NCI-H2196 treated with DMSO at 0.1 percent for 48 hours (cell line): ENCODE data around the gene ZNF638.

Experiments
- DNase-seq: peaks from one replicate; lab custom pipeline; 2025; ENCODE audit not compliant: unreplicated experiment; lab: John Stamatoyannopoulos, UW

The ZNF638 gene

DNA sequence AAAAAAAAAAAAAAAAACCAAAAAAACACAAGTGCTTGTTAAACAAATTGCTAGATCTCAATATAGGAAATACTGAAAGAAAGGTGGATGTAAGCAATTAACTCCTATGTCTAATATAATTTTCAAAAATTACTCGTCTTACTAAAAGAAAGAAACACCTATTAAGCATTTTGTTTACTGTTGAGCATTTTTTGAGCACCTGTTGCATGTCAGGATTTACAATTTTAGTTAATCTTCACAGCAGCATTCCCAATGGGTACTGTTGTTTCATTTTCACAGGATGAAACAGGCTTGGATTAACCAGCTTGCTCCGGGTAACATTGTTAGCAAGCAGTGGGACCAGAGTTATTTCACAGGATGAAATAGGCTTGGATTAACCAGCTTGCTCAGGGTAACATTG lies 4.8 kb downstream of the ZNF638 start:
- no peak for DNase-seq

DNA sequence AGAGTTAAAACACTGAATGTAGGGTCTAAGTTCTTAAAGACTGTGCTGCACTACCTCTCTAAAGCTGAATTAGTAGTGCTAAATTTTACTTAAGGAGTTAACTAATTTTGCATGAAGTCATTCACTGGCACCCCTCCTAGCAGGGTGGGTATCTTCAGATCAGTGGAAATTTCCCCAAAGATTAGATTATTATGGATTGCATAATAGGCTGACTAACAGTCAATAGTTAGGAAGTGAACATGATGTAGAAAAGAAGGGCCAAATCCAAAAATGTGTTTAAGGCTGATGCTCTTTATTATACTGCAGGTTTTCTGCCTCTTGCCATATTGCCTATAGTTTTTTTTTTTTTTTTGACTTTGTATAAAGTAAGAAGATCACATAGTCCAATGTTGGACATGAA lies 5.2 kb downstream of the ZNF638 start:
- DNase-seq, result no peak

DNA sequence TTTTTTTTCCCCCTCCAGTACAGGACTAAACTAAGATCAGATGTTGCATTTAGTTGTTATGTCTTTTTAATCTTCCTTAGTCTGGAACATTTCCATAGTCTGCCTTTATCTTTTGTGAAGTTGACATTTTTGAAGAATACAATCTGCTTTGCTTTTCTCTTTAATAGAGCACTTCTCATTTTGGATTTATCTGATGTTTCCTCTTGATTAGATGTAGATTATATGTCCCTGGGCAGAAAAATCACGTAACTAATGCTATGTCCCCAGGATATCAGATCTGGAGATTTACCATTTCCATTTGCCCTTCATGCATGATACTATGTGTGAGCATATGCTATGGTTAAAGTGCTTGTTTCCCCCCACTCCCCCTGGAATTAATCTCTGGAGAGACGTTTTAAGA lies 6.2 kb downstream of the ZNF638 start:
- no peak for DNase-seq

DNA sequence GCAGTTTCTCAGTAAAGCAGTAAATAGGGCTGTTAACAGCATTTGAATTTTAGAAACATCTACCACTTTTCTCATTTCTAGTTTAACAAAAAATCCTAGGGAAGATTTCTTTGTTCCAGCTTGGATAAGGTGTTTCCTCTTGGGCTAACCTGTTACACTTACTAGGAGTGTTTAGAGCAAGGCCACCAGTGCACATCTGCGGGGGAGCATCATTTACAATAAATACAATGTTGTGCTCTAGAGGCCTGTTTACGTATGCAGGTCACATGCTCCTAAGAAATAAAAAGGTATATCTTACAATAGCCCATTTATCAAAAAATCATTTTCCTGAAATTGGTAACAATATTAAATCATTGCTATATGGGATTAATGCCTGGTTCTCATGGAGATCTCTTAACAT lies 8.1 kb downstream of the ZNF638 start:
- no peak for DNase-seq

DNA sequence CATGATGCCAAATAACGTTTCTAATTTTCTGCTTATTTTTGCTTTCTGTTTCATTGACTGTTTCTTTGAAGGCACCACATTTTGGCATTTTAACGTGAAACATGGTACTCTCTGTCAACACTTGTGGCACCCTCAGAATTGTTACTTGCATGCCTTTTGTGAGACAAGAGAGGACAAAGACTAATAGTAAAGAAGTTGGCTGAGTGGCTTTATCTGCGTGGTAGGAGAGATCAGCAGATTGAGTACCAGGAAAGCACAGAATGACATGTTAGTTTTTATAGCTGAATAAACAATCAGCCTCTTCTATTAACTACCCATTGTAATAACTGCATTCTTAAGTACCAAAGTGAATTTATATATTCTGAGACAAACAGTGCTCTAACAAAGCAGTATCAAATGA lies 8.6 kb downstream of the ZNF638 start:
- no peak for DNase-seq

DNA sequence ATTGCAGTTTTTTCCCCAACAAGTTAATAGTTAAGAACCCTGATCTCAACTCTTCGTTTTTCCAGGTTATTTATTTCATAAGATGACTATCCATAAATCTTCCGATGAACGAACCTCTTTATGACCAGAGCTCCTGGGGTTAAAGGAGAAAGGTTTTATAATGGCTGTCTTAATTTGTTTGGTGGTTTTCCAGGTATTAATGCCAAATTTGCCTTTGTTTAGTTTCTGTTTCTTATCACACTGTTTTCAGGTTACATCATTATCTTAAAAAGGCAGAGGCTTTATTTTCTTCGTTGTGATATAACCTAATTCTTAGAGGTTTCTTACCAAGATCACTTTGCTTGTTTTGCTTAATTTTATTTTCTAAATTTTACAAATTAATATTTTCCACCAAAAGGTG lies 10.1 kb downstream of the ZNF638 start:
- DNase-seq, result no peak

DNA sequence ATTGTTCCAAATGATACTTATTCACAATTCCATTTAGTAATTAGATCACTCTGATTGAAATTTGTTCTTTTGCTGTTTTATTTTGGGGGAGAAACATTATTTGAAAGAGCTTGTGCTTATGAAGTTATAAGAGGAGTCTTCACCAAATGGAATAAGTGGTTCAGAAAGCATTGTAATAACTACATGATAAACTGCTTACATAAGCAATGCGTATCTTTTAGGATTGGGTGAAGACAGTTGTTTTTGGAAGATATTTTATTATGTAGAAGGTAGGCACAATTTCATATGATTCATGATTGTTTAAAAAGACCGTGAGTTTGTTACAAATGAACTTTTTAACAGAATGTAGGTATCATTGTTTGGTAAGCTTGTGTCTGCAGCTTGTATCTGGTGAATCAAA lies 14.5 kb downstream of the ZNF638 start:
- DNase-seq, result no peak

DNA sequence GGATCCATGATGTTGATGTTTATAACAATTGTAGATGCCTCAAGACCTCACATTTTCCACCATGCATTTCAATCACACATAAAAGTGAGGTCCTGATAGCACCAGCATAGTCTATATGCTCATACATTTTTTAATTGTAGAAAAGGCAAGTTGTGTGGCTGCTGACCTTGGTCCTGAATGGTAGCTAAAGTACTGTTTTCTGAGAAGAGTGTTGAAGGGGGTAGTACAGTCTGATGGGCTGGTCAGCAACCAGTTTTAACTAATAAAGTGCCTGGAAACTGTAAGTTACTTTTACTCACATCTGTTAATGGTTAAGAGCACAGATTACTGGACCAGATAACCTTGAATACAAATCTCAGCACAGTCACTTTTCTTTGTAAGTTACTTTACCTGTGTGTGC lies 15.9 kb downstream of the ZNF638 start:
- no peak for DNase-seq

DNA sequence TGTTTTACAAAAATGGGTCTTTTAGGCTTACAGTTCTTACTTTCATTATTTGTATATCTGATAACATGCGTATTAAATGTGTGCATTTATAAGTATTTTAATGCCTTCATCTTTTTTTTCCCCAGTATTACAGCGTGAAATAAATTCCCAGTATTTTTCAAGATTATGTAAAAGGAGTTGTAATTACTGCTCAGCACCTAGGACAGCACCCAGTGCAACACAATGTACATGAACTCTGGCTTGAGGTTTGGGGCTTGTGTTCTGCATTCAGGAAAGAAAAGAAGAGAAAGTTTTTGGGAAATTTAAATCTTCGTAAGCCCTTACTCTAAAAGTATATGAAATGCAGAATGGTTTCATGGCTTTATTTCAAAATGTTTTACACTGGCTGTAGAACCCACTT lies 16.7 kb downstream of the ZNF638 start:
- DNase-seq, result no peak

DNA sequence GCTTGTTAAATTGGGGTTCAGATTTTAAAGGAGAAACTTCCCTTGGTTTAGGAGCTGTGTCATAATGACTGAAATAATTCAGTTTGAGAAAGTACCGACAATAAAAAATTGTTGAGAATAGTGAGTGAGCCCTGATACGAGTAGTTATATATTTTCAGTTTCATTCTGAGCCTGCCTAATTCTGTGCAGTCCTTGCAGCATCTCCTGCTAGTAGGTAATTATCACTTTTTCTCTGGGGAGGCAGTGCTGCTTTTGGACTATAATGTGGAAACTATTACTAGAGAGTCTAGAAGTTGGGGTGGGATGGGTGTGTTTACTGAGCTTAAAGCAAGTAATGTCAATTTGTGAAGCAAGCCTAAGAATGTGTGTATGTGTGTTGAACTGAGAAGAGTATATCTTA lies 21.7 kb downstream of the ZNF638 start:
- no peak for DNase-seq

DNA sequence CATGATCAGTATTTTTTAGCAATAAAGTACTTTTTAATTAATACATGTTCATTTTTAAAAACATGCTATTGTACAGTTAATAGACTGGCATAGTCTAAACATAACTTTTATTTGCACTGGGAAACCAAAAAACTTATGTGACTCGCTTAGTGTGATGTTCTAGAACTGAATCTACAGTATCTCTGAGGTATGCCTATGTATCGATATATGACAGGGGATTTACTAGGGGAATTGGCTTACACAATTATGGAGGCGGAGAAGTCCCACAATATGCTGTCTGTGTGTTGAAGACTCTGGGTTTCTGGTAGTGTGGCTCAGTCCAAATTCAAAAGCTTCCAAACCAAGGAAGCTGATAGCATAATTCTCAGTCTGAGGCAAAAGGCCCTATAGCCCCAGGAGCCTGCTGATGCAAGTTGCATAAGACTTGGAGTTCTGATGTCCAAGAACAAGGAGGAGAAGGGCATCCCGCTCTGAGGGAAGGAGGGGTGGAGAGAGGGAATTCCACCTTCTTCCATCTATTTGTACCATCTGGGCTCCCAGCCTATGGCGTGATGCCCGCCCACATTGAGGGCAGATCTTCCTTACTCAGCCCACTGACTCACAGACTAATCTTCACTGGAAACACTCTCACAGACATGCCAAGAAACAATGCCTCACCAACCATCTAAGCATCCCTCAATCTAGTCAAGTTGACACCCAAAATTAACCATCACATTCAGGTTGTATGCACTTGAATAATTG lies 27.5 kb downstream of the ZNF638 start:
- DNase-seq, result no peak

DNA sequence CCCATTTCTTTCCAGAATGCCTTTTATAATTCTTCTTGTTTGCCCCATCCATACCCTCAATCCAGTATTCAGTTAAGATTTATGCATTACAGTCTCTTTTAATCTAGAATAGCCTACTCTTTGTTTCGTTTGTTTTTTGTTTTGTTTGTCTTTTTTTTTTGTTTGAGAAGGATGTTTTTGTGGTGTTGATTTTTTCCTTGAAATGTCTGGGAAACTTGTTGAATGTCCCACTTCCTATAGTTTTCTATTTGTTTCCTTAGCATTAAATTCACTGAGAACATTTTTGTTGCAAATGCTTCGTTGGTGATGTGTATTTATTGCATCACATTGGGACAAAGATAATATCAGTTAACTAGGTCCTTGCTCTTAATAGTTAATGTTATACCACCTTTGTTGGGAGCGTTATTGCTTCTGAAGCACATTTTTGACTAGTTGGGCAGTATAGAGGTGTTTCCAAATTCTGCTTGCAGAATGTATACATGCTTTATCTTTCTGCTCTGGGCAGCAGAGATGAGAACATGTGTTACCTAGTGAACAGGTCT lies 28.9 kb downstream of the ZNF638 start:
- DNase-seq, result no peak

DNA sequence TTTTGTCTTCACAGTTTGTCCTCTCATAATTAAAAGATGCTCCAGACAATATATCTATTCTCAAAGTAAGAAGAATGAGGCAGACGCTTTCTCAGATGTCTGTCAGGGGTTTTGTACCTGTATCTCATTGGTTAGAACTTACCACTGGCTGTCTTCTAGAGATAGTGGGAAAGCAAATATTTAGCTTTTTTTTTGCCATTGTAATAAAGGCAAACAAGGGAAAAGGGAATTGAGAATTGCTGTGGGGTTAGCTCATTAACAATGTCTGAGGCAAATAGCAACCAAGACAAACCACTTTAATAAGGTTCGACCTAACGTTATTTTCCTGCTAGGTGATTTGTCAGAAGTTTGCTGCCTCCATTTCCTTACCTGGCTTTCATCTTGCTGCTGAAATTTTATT lies 30.0 kb downstream of the ZNF638 start:
- no peak for DNase-seq

DNA sequence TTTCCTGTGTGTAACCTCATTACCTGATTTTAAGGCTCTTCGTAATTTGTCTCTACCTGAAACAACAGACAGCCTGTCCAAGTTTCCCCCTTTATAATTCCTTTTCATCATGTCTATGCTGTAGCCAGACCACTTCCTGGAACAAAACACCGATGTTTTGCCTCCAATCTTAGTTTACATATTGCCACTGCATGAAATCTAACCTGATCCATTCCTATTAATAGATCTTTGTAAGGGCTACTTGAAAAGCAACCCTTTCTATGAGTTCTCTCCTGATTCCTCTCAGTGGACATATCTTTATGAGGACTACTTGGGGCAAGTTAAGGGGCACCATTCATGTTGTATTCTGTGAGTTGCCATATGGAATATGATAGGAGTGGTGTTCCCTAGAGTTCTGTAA lies 30.9 kb downstream of the ZNF638 start:
- no peak for DNase-seq

DNA sequence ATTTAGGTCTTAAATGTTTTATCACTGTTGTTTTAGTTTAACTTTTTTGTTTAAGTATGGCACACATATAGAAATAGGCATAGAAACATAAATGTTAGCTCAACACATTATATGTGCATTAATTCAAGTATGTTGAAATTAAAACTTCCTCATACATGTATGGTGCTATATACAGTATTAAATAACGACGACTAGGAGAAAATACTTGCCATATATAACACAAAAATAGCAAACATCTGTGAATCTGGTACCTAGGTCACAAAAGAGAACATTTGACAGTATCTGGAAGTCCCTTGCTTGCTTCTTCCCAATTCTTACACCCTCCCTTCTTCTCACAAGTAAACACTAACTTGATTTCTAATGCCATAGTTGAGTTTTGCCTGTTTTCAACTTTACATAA lies 38.4 kb downstream of the ZNF638 start:
- no peak for DNase-seq

DNA sequence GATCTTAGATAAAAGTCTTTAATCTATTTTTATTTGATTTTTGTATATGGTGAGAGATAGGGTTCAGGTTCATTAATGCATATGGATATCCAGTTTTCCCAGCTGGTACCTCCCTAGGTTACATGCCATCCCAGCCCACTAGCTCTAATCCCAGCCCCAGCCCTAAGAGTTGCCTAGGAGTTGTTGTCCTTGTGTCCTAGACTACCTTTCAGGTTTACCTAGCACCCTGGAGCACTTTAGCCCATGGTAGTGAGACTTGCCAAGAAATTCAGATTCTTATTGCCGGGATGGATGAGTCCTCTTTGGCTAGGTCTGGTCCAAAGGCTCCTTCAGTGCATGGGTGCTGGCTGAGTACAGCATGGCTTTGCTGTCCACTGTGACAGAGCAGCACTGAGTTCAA lies 40.5 kb downstream of the ZNF638 start:
- DNase-seq, result no peak

DNA sequence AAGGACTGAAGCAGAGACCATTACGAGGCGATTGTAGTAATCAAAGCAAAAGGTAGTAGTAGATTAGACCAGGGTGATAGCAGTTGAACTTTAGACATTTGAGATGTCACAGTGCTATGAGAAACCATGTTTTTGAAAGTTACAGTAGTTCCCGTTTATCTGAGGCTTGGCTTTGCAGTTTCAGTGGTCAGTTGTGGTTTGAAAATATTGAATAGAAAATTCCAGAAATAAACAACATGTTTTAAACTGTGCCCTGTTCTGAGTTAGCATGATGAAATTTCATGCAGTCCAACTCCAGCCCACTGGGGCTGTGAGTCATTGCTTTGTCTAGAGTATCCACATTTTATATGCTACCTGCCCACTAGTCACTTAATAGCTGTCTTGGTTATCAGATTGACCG lies 47.5 kb downstream of the ZNF638 start:
- no peak for DNase-seq

DNA sequence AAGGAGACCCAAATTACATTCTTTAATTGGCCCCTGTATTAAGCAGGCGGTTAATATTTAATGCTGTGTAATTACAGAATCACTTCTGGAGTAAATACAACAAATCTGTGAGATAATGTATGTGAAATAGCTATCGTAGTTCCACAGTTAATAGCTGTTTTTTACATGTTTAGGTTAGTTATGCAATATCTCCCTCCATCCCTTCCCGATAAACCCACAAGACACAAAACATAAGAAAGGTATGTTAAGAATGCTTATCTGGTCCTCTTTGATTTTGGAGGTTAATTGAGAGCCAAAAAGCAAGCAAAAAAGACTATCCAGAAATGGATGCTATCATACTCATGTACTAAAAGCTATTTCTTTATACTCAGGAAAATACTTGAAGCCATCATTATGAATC lies 49.1 kb downstream of the ZNF638 start:
- DNase-seq, result no peak

DNA sequence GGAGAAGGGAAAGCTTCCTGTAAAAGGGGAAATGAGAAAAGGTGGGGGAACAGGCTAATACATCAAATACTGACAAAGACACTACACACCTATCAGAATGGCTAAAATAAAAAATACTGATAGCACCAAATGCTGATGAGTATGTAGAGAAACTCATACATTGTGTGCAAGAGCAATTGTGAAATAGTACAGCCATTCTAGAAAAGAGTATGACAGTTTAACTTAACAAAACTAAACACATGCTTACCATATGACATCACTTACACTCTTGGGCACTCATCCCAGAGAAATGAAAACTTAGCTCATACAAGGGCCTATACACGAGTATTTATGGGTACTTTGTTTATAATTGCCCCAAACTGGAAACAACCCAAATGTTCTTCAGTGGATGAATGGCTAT lies 53.4 kb downstream of the ZNF638 start:
- DNase-seq, result no peak

DNA sequence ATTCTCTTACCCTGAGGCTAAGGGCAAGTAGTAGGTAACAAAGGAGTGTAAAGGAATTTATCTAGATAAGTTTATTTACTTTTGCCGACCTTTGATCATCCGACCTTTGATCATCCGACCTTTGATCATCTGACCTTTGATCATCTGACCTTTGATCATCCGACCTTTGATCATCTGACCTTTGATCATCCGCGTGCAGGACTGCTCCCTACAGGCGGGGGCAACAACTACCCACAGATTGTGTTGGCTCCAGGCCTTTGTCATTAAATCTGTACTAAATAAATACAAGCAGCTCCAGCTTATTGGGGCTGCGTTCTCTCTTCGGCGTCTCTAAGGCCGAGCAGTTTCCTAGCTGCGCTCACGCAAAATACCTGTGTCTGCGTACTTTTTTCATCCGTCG lies 56.6 kb downstream of the ZNF638 start:
- no peak for DNase-seq

DNA sequence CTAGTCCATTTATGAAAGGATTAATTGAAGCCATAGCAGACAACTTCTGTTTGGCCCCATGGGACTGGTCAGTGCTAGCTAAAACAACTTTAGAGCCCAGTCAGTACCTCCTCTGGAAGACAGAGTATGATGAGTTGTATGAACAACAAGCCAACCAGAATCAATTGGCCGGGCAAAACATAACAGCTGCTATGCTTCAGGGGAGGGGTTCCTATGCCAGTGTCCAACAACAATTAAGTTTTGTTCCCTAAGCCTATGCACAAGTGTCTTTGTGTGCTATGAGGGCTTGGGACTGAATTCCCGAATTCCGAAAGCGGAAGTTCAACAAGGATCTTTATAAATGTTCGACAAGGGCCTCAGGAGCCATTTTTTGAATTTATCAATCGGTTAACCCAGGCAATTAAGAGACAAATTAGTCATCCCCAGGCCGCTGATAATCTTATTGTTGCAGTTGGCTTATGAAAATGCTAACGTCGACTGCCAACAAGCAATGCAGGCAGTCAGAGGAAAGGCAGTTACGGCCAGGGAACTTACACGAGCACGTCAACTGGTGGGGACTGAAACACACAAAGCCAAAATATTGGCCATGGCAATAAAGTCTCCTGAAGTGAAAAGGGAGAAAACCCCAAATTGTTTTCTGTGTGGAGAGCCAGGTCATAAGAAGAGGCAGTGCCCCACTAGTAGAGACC lies 57.9 kb downstream of the ZNF638 start:
- no peak for DNase-seq

DNA sequence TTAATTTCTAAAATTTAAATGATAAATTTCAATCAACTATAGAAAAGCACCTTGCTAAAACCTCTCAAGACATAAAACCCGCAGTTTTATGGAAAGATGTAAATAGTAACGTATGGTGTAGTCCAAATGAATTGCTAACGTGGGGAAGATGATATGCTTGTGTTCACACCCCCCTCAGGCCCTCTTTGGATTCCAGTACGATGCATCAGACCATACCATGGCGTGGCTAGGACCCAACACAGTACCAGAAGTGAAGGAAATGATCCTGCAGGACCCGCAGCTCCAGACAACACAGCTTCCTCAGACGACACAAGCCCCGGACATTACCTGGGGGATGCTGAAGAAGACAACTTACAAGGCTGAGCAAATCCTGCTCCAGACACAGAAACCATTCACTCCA lies 61.6 kb downstream of the ZNF638 start:
- DNase-seq, result no peak

DNA sequence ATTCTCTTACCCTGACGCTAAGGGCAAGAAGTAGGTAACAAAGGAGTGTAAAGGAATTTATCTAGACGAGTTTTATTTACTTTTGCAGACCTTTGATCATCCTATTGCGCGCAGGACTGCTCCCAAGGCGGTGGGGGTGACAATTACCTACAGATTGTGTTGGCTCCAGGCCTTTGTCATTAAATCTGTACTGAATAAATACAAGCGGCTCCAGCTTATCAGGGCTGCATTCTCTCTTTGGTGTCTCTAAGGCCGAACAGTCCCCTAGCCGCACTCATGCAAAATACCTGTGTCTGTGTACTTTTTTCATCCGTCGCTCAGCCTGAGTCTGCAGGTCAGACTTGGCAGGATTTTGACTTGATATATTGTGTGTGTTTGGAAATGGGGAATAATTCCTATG lies 63.9 kb downstream of the ZNF638 start:
- no peak for DNase-seq
